Hypothalamus (tissue), 51 donors: ENCODE data around the gene VAT1L.

Experiments used
- DNase-seq, 51 donors: peaks; one replicate each; lab custom pipeline; 2025; lab: John Stamatoyannopoulos, UW

Gene VAT1L

GRCh38 chr16:77899416-77899815 is 111.1 kb downstream of the VAT1L start:
- DNase-seq: no peak

- no peak for DNase-seq
These were observed 117.1 kb downstream of the VAT1L start for GRCh38 chr16:77905374-77905920.

- no peak for DNase-seq
These were observed 121.7 kb downstream of the VAT1L start for GRCh38 chr16:77910021-77910420.

DNA sequence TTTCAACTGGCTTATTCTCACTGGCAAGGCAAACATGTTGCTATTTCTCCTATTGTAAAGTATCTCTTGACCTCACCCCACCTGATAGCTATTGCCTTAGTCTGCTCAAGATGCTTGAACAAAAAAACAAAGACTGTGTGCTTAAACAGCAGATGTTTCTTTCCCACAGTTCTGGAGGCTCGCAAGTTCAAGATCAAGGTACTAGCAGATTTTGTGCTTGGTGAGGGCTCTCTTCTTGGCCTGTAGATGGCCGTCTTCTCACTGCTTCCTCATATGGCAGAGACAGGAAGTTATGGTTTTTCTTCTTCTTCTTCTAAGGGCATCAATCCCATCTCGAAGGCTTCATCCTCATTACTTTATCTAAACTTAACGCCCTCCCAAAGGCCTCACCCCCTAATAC is 124.3 kb downstream of the VAT1L start:
- DNase-seq: no peak

GRCh38 chr16:77913738-77914253 is 125.4 kb downstream of the VAT1L start:
- no peak for DNase-seq

DNA sequence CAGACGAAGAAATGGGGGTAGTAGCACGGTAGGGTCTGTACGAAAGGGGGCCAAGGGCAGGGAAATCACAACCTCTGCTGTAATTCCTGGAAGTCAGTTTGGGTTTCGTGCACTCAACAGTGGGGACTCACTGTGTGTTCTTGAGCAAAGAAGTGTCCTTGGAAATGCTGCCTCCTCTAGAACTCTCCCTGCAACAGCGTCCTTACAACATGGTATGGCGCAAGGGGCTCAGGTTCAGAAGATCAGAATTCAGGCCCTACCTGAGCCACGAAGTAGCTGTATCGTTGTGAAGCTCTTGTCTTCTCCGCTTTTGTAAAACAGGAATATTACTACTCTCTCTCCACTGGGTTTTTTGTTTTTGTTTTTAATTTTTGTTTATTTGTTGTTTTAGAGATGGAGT is 127.7 kb downstream of the VAT1L start:
- DNase-seq: no peak

GRCh38 chr16:77917971-77918370 is 129.6 kb downstream of the VAT1L start:
- no peak for DNase-seq

- peak in 1 of 51 donors; percentile 36 for DNase-seq
These were observed 130.7 kb downstream of the VAT1L start for GRCh38 chr16:77918809-77919707.

DNA sequence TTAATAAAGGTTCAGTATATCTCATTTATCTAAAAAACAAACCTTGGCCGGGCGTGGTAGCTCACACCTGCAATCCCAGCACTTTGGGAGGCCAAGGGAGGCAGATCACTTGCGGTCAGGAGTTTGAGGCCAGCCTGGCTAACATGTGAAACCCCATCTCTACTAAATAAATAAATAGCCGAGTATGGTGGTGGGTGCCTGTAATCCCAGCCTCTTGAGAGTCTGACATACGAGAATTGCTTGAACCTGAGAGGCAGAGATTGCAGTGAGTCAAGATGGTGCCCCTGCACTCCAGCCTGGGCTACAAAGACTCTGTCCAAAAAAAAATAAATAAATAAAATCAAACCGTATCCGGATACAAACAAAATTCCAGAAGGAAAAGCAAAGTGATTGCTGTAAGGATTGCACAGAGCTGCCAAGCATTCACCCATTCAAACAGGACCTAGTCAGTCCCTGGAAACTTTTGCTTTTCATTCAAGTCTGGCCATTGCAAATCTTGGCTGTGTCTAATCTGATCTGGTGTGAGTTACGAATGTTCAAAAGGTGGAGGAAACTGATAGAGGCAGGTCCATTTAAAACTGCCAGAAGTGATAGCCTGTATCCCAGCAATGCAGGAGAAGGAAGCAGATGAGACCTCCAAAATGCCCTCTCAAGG is 131.5 kb downstream of the VAT1L start:
- no peak for DNase-seq

DNA sequence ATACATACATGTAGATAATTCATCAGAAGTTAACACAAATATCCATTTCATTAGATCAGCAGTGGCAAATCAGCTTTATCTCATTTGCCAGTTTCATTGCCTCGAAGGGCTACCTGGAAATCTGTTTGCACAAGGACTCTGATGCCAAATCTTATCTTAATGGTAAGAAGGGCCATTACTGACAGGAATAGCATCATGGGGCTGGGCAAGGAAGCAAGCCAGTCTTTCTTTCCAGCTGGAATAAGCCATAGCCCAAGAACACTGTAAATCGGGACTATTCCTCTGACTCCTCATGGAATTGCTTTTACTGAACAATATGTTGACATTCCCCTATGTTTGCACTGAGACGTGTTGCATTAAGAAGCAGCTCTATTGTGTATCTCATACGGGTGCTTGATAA is 132.6 kb downstream of the VAT1L start:
- DNase-seq: no peak

- DNase-seq: no peak
These were observed 133.9 kb downstream of the VAT1L start for GRCh38 chr16:77922228-77922754.

DNA sequence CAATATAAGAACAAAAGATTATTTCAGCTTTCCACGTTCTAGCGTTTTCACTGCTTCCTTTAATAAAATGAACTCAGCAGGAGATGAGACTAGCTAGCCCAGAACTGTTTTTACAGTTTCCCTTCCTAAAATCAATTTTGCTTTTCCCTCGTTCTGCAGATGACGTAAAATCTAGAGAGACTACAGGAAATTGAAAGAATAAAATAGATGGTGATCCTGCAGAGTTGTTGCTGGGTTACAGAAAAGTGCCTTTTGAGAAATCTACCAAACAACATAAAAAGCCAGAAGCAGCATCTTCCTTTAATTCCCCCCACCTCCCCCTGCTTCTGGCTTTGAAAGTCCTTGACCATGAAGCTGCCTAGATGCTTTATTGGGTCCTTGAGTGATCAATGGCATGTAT is 137.2 kb downstream of the VAT1L start:
- DNase-seq: no peak

- DNase-seq: no peak
These were observed 139.7 kb downstream of the VAT1L start for GRCh38 chr16:77928096-77928495.

DNA sequence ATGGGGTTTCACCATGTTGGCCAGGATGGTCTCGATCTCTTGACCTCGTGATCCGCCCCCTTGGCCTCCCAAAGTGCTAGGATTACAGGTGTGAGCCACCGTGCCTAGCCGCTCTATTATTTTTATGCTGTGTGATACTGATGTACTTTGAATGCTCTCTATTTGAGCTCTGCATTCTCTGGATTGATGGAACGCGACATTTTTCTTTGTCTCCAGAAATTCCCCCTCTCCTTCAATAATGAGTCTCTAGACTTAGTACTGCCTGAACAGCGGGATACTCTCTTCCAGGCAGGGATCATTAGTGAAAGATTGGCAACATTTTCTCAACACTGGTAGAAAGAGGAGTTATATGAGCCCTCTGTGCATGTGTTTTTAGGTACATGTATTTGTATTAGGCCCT is 140.6 kb downstream of the VAT1L start:
- no peak for DNase-seq

- DNase-seq: no peak
These were observed 142.7 kb downstream of the VAT1L start for GRCh38 chr16:77931058-77931457.

DNA sequence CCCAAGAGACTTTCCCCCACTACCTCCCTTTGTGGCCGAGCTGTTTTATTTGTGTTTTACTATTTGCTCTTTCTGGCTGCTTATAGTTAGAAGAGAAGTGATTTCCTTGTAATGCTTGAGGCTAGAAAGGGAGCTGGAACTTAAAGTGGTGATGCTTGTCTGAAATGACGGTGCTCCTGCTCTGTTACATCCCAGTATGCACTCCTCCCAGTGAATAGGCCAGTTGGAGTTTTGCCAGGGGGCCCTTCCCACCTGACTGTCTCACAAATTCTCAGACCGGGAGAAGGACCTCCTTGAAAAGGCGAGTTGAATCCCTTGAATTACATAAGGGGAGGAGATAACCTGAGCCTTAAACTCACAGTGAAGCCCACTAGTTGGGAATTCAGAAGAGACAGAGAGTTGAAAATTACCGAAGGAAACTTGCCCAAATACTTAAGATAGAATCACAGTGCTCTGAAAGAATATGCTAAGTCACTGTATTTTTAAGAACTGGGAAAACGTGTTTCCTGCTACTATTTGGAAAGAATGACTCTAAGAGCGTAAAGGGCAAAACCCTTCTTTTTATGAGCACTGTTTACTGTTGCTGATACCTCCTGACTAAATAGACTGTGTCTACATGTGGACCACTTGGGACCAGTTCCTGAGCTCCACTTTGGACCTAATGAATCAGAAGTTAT is 149.2 kb downstream of the VAT1L start:
- no peak for DNase-seq

- DNase-seq: no peak
These were observed 150.5 kb downstream of the VAT1L start for GRCh38 chr16:77938913-77939312.

- DNase-seq: no peak
These were observed 151.6 kb downstream of the VAT1L start for GRCh38 chr16:77939968-77940367.

DNA sequence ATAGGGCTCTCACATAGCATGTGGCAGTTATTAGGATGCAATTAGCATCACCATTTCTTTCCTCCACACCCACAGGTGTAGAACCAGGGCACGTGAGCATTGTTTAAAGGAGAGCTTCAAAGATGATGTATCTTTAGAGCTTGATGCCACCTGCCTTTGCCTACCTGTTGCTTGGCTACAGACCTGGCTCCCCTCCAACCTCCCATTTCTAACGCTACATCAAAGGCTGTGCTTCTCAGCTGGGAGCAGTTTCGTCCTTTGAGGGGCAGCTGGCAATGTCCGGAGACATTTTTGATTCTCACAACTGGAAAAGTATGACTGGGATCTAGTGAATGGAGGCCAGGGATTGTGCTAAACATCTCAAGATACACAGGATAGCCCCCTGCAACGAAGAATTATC is 155.4 kb downstream of the VAT1L start:
- peak in 1 of 51 donors; percentile 6 for DNase-seq

DNA sequence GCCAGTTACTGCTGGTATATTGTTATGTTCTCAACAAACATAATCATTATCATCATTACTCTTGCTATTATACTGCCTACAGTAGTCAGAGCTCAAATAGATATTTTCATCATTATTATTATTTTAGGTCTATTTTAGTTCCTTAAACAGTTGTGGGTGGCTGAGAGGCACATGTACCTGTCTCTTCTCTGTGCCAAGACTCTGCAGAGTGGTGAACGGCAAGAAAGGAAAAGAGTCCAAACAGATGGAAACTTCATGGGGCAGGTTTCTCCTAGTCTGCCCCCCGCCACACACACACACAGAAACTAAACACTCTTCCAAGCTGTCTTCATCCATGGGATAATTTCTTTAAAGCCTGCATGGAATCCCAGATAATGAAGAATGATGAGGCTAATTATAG is 156.3 kb downstream of the VAT1L start:
- peak in 1 of 51 donors; percentile 16 for DNase-seq

GRCh38 chr16:77945126-77945525 is 156.8 kb downstream of the VAT1L start:
- DNase-seq: no peak
